Gastroesophageal sphincter (tissue), 4 donors: ENCODE measurements around the gene UVSSA. TPM values are rescaled to one million over a fixed set of nuclear protein-coding genes. Genes with fewer than 3 reads are reported as not detected.

ENCODE experiments used
- ATAC-seq: fragments of 150-250 bp; one replicate; pipeline ENCODE4 v1.9.1; 2016; ENCODE audit warnings: mild to moderate bottlenecking, moderate library complexity
- H3K27ac ChIP-seq, 4 donors: fragments of 200-600 bp; sonication (generic) in 3 of 4; 1 replicate in 3 of 4; 2 replicates in 1 of 4; pipeline ENCODE4 v1.5.1; 2016 to 2019
- H3K27me3 ChIP-seq: fragments of 200-600 bp; sonication (generic); one replicate; pipeline ENCODE4 v1.5.1; 2019
- H3K36me3 ChIP-seq, 2 donors: fragments of 200-600 bp; sonication (generic); one replicate each; pipeline ENCODE4 v1.5.1; 2019; ENCODE audit warnings: control low read depth in 1 of 2
- H3K4me1 ChIP-seq, 3 donors: fragments of 200-600 bp; sonication (generic); 1 replicate in 2 of 3; 2 replicates in 1 of 3; pipeline ENCODE4 v1.5.1; 2016 to 2019; ENCODE audit warnings: control low read depth in 2 of 3
- H3K4me3 ChIP-seq, 2 donors: fragments of 200-600 bp; sonication (generic); one replicate each; pipeline ENCODE4 v1.5.1; 2019; ENCODE audit warnings: mild to moderate bottlenecking in 1 of 2, moderate library complexity in 1 of 2
- H3K9me3 ChIP-seq, 3 donors: fragments of 200-600 bp; sonication (generic); one replicate each; pipeline ENCODE4 v1.5.1; 2017 to 2019; ENCODE audit warnings: control low read depth in 2 of 3
- CTCF ChIP-seq, 4 experiments: fragments of 200-600 bp in 2 of 4; fragments of 450-650 bp in 2 of 4; sonication (generic) in 1 of 4; IDR thresholded peaks; one replicate each; pipeline ENCODE4 v1.5.1; 2017 to 2019; ENCODE audit warnings: antibody characterized with exemption in 4 of 4, mild to moderate bottlenecking in 2 of 4, moderate library complexity in 2 of 4
- EP300 ChIP-seq: sonication (generic); formaldehyde crosslinking; IDR thresholded peaks from one replicate; pipeline ENCODE4 v1.6.1; 2017; ENCODE audit warnings: antibody characterized with exemption, mild to moderate bottlenecking
- POLR2A ChIP-seq, 2 donors: fragments of 450-650 bp; IDR thresholded peaks; one replicate each; pipeline ENCODE4 v1.6.1; 2017; ENCODE audit warnings: antibody characterized with exemption in 2 of 2, mild to moderate bottlenecking in 2 of 2, moderate library complexity in 1 of 2
- POLR2AphosphoS5 ChIP-seq: sonication (generic); formaldehyde crosslinking; IDR thresholded peaks from one replicate; pipeline ENCODE4 v1.6.1; 2017; ENCODE audit warnings: antibody characterized with exemption
- whole genome bisulfite sequencing, 2 donors: methylation state at CpG; one replicate each; pipeline ENCODE4 v1.1.5; 2018; ENCODE audit warnings: low coverage in 1 of 2; 5-methylcytosine and 5-hydroxymethylcytosine counted together
- total RNA-seq, 4 donors: library from RNA; depleted of rRNA; stranded (reverse); fragments of >200 nt; gene quantifications; one replicate each; pipeline ENCODE4 v1.1.0, GENCODE V29; 2016

The UVSSA gene
- total RNA-seq, 4 donors from 2014 or later, result 3.1 to 24.1 (median 9.9) TPM

- H3K4me1 ChIP-seq, result no peaks in the 10 kb centered on the region
- no peaks in the 10 kb centered on the region for H3K27me3 ChIP-seq
- no peak overlapping the region for H3K27ac ChIP-seq
- TF ChIP-seq EP300 (no peak), POLR2A (IDR thresholded peaks at IDR 0.05) (no peak), POLR2AphosphoS5 (no peak), CTCF (IDR thresholded peaks at IDR 0.05) (no peak)
- H3K4me3 ChIP-seq, result no peak overlapping the region
- 100% methylated on average over 6 of the region's 41 CpGs; no CpG with 5 or more reads in 1 of the 2 donors for WGBS, 2 donors
- no peaks in the 10 kb centered on the region for H3K9me3 ChIP-seq
- ATAC-seq, result no peak
- H3K36me3 ChIP-seq, result peaks cover 0 to 80% of the 10 kb centered on the region in 2 donors
Observed at GRCh38 chr4:1337951-1338751, 8.9 kb upstream of the UVSSA start.

GRCh38 chr4:1338752-1339414 lies 8.1 kb upstream of the UVSSA start:
- no peak overlapping the region for H3K27ac ChIP-seq
- no peak overlapping the region for H3K4me3 ChIP-seq
- H3K4me1 ChIP-seq, result no peaks in the 10 kb centered on the region
- no peaks in the 10 kb centered on the region for H3K9me3 ChIP-seq
- H3K36me3 ChIP-seq, result peaks cover 0 to 76% of the 10 kb centered on the region in 2 donors
- no peak for ATAC-seq
- 96 to 97% methylated on average over 15 to 24 of the region's 38 CpGs for WGBS, 2 donors
- TF ChIP-seq CTCF (IDR thresholded peaks at IDR 0.05) (no peak), POLR2A (IDR thresholded peaks at IDR 0.05) (no peak), POLR2AphosphoS5 (no peak), EP300 (no peak)
- H3K27me3 ChIP-seq, result no peaks in the 10 kb centered on the region

GRCh38 chr4:1339489-1339888 lies 7.5 kb upstream of the UVSSA start:
- WGBS, 2 donors, result 91 to 94% methylated on average over 16 to 20 of the region's 38 CpGs
- Histone ChIP-seq H3K27ac (no peak overlapping the region), H3K9me3 (no peaks in the 10 kb centered on the region), H3K36me3 (peaks cover 0 to 70% of the 10 kb centered on the region in 2 donors), H3K27me3 (no peaks in the 10 kb centered on the region), H3K4me3 (no peak overlapping the region), H3K4me1 (no peaks in the 10 kb centered on the region)
- ATAC-seq, result no peak
- no peak for TF ChIP-seq POLR2A (IDR thresholded peaks at IDR 0.05)
- no peak for TF ChIP-seq EP300

- H3K36me3 ChIP-seq, result peaks cover 0 to 62% of the 10 kb centered on the region in 2 donors
- no peaks in the 10 kb centered on the region for H3K9me3 ChIP-seq
- peaks cover 0 to 7% (median 0%) of the 10 kb centered on the region in 3 donors for H3K4me1 ChIP-seq
- no peak overlapping the region for H3K27ac ChIP-seq
- no peak for TF ChIP-seq POLR2A (IDR thresholded peaks at IDR 0.05)
- no peak for TF ChIP-seq EP300
- TF ChIP-seq CTCF (IDR thresholded peaks at IDR 0.05), result no peak
- ATAC-seq, result no peak
- H3K27me3 ChIP-seq, result no peaks in the 10 kb centered on the region
- 79 to 97% methylated on average over 9 to 16 of the region's 29 CpGs for WGBS, 2 donors
- H3K4me3 ChIP-seq, result no peak overlapping the region
Observed at GRCh38 chr4:1340181-1340747, 6.7 kb upstream of the UVSSA start.

- ATAC-seq, result no peak
- H3K4me3 ChIP-seq, result no peak overlapping the region
- 100% methylated on average over 7 of the region's 20 CpGs; no CpG with 5 or more reads in 1 of the 2 donors for WGBS, 2 donors
- H3K27ac ChIP-seq, result no peak overlapping the region
- TF ChIP-seq POLR2AphosphoS5 (no peak), CTCF (IDR thresholded peaks at IDR 0.05) (no peak), EP300 (no peak), POLR2A (IDR thresholded peaks at IDR 0.05) (no peak)
- H3K36me3 ChIP-seq, result peaks cover 0 to 59% of the 10 kb centered on the region in 2 donors
- H3K4me1 ChIP-seq, result peaks cover 0 to 12% (median 4%) of the 10 kb centered on the region in 3 donors
- H3K9me3 ChIP-seq, result no peaks in the 10 kb centered on the region
- no peaks in the 10 kb centered on the region for H3K27me3 ChIP-seq
Observed at GRCh38 chr4:1340861-1341260, 6.1 kb upstream of the UVSSA start.
